ENCODE results near the gene SKI. TPM values are rescaled to one million over a fixed set of nuclear protein-coding genes. Genes with fewer than 3 reads are reported as not detected.

The SKI gene
- total and polyA plus RNA-seq, 2 of the 4 experiments (the other 2 are of a cell fraction) = 2.3 to 20.1 TPM

GRCh38 chr1:2216767-2217058 lies 11.4 kb upstream of the SKI start:
- no peaks in the 10 kb centered on the region for H3K36me3 ChIP-seq (ENCODE audit: control insufficient read depth, insufficient read depth, low read length)
- H2BK120ac ChIP-seq (ENCODE audit: low read depth, low read length) = no peak overlapping the region
- H4K5ac ChIP-seq (ENCODE audit: low read depth, low read length) = no peak overlapping the region
- H3K9ac ChIP-seq (ENCODE audit: low read depth, low read length) = no peak overlapping the region
- 90% methylated on average over 5 of the region's 7 CpGs; no CpG with 5 or more reads in 1 of the 2 experiments for WGBS, 2 experiments (ENCODE audit: extremely low coverage in 2 of 2, insufficient read length in 1 of 2)
- H2AK5ac ChIP-seq (ENCODE audit: low read depth, low read length) = no peak overlapping the region
- no peak overlapping the region for H3K23ac ChIP-seq (ENCODE audit: low read depth, low read length)
- no peak overlapping the region for H3K27ac ChIP-seq (ENCODE audit: insufficient read depth, low read length)
- no peak overlapping the region for H3K4ac ChIP-seq (ENCODE audit: low read depth, low read length)
- ChIA-PET CTCF (no interaction called here), POLR2A (ENCODE audit: unreplicated experiment) (no interaction called here)
- H3K4me1 ChIP-seq (ENCODE audit: control insufficient read depth, insufficient read depth, low read length) = peaks cover 27% of the 10 kb centered on the region
- H2AK9ac ChIP-seq (replicated peaks; ENCODE audit: low read depth, low read length, poor library complexity) = no peak overlapping the region
- H3K27me3 ChIP-seq (ENCODE audit: control insufficient read depth, insufficient read depth, low read length) = no peaks in the 10 kb centered on the region
- no peak overlapping the region for H3K56ac ChIP-seq (ENCODE audit: extremely low read depth, insufficient read depth, low read length)
- TF ChIP-seq POLR2A (IDR thresholded peaks at IDR 0.05; ENCODE audit: low read depth, low read length) = no peak
- TF ChIP-seq RCOR1 (IDR thresholded peaks at IDR 0.05; ENCODE audit: insufficient replicate concordance, low read length) = no peak
- no peak for TF ChIP-seq MAFK (IDR thresholded peaks at IDR 0.05; ENCODE audit: low read depth, low read length)
- intact Hi-C loops (cut with micrococcal nuclease) = no loop called here
- no peak overlapping the region for H4K91ac ChIP-seq (ENCODE audit: insufficient read depth, low read depth, low read length)
- H2BK20ac ChIP-seq (ENCODE audit: low read depth, low read length) = no peak overlapping the region
- DNase-seq = no peak
- in situ Hi-C loops (cut with MboI; ENCODE audit: low sequenced_read_pairs) = no loop called here
- H2BK5ac ChIP-seq (ENCODE audit: low read depth, low read length, poor library complexity, severe bottlenecking) = no peak overlapping the region
- H3K4me2 ChIP-seq (ENCODE audit: low read depth, low read length) = no peak overlapping the region
- peaks cover 7% of the 10 kb centered on the region; the same call in 1 of the 2 replicates for H3K9me1 ChIP-seq (ENCODE audit: insufficient read depth, low read length)
- ATAC-seq (ENCODE audit: low read depth) = no peak
- dilution Hi-C loops (cut with HindIII; ENCODE audit: low sequenced_read_pairs, unreplicated experiment) = no loop called here
- no peaks in the 10 kb centered on the region; the same call in 1 of the 2 replicates for H4K20me1 ChIP-seq (ENCODE audit: insufficient read depth, low read length)
- no TSS peak for BruUV-seq (replicated peaks)
- H3K18ac ChIP-seq (ENCODE audit: low read depth, low read length) = no peak overlapping the region
- peaks cover 0 to 20% of the 10 kb centered on the region in 2 experiments; a peak in 3 of 4 replicates for H3K79me1 ChIP-seq (ENCODE audit: low read depth in 1 of 2, low read length in 2 of 2)
- no peak overlapping the region for H2AFZ ChIP-seq (replicated peaks; ENCODE audit: low read length, poor library complexity)
- H4K8ac ChIP-seq (ENCODE audit: low read depth in 2 of 2, low read length in 2 of 2) = no peak overlapping the region
- no peak overlapping the region for H2BK15ac ChIP-seq (ENCODE audit: low read depth, low read length)
- H3K9me3 ChIP-seq (ENCODE audit: control insufficient read depth, insufficient read depth, low read length) = no peaks in the 10 kb centered on the region
- H3K14ac ChIP-seq (replicated peaks; ENCODE audit: low read depth, low read length) = no peak overlapping the region
- H3K4me3 ChIP-seq (ENCODE audit: insufficient read depth, low read depth, low read length) = no peak overlapping the region
